22Rv1 (cell line): Measurements from ENCODE around the gene TGIF1.

ENCODE experiments used
- H3K27ac ChIP-seq: fragments of 450-650 bp; 2 replicates; pipeline ENCODE4 v1.5.1; 2017
- CTCF ChIP-seq: fragments of 450-650 bp; IDR thresholded peaks from 2 replicates; pipeline ENCODE4 v1.5.1; 2017; ENCODE audit warnings: mild to moderate bottlenecking
- ZFX ChIP-seq: fragments of 450-650 bp; IDR thresholded peaks from 2 replicates; pipeline ENCODE4 v1.6.1; 2017; ENCODE audit warnings: antibody characterized with exemption, borderline replicate concordance

TGIF1 gene

GRCh38 chr18:3491981-3492555, 42.1 kb downstream of the TGIF1 start:
- no peak for TF ChIP-seq ZFX
- no peak for TF ChIP-seq CTCF
- H3K27ac ChIP-seq, result no peak overlapping the region

- TF ChIP-seq ZFX, result no peak
- TF ChIP-seq CTCF, result no peak
- no peak overlapping the region for H3K27ac ChIP-seq
Measured at GRCh38 chr18:3492721-3493120, 42.7 kb downstream of the TGIF1 start.

GRCh38 chr18:3493501-3494244, 43.7 kb downstream of the TGIF1 start:
- no peak overlapping the region for H3K27ac ChIP-seq
- TF ChIP-seq CTCF, result no peak
- TF ChIP-seq ZFX, result no peak

GRCh38 chr18:3494245-3494526, 44.2 kb downstream of the TGIF1 start:
- H3K27ac ChIP-seq, result no peak overlapping the region
- TF ChIP-seq CTCF (no peak), ZFX (no peak)

GRCh38 chr18:3494569-3494968, 44.6 kb downstream of the TGIF1 start:
- TF ChIP-seq ZFX (no peak), CTCF (no peak)
- H3K27ac ChIP-seq, result no peak overlapping the region

- TF ChIP-seq CTCF (no peak), ZFX (no peak)
- H3K27ac ChIP-seq, result no peak overlapping the region
Measured at GRCh38 chr18:3495691-3496430, 45.9 kb downstream of the TGIF1 start.
